Spinal cord (tissue), 10 donors: ENCODE data around the gene KCNJ6. TPM values are rescaled to one million over a fixed set of nuclear protein-coding genes. Genes with fewer than 3 reads are reported as not detected.

ENCODE experiments used
- DNase-seq, 6 donors: peaks; one replicate each; pipeline versions ENCODE4 v3.0.0 to v3.0.0-alpha.2; 2013 to 2015; ENCODE audit warnings: low spot score in 6 of 6, low read depth in 4 of 6
- H3K27ac ChIP-seq: one replicate; pipeline ENCODE4 v1.5.1; 2013; ENCODE audit warnings: low read depth, low read length, control low read depth
- H3K27me3 ChIP-seq: one replicate; pipeline ENCODE4 v1.6.1; 2013; ENCODE audit warnings: low read length; ENCODE audit not compliant: control insufficient read depth, insufficient read depth
- H3K36me3 ChIP-seq: one replicate; pipeline ENCODE4 v1.6.1; 2013; ENCODE audit warnings: low read length; ENCODE audit not compliant: control insufficient read depth, insufficient read depth
- H3K4me1 ChIP-seq: one replicate; pipeline ENCODE4 v1.6.1; 2013; ENCODE audit warnings: low read length; ENCODE audit not compliant: control insufficient read depth, insufficient read depth
- H3K4me3 ChIP-seq: one replicate; pipeline ENCODE4 v1.5.1; 2013; ENCODE audit warnings: low read depth, low read length, control low read depth
- H3K9me3 ChIP-seq: one replicate; pipeline ENCODE4 v1.6.1; 2013; ENCODE audit warnings: low read length; ENCODE audit not compliant: control insufficient read depth, insufficient read depth
- WGBS: methylation state at CpG from one replicate; pipeline ENCODE4 v1.1.5; 2013; ENCODE audit warnings: missing lambda C conversion rate; ENCODE audit not compliant: insufficient coverage; 5-methylcytosine and 5-hydroxymethylcytosine counted together
- polyA plus RNA-seq, 2 donors: library from polyadenylated mRNA; unstranded; fragments of 120-200 nt; gene quantifications; one replicate each; pipeline ENCODE4 v1.2.1, GENCODE V29; 2013; ENCODE audit not compliant: insufficient read length in 2 of 2
- total RNA-seq, 2 donors: library from RNA; depleted of rRNA in 1 of 2; stranded (reverse); fragments of 120-200 nt in 1 of 2; fragments of >200 nt in 1 of 2; gene quantifications; one replicate each; pipeline versions ENCODE4 v1.2.3 to v1.2.4, GENCODE V29; 2013 to 2014
- donor health status: healthy.

Gene KCNJ6
- total and polyA plus RNA-seq, 4 donors, result 4.1 to 8.7 (median 4.8) TPM

DNA sequence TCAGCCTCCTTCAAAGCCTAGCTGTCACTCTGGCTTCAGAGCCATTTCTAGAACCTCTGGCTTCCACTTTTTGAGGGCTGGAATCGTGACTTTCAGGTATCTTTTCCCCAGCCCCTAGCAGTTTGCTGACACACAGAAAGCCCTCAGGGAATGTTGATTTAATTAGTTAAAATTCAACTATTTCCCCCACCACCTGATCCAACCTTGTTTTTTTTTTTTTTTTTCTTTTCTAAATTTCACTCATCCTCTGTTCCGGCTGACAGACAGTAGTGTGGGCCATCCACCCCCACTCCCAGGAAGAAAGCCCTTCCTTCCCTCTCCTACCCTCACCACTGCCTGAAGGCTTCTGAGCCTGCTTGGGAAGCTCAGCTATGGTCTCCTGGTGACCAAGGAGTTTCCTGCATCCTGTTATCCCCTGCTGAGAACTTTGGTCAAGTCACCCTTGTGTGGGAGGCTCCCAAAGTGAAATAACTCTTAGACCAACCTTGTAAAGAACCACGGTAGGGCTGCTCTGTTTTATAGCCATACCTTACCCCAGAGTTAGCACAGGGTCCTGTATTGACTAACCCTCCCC, 29.4 kb downstream of the KCNJ6 start:
- no peaks in the 10 kb centered on the region for H3K27me3 ChIP-seq
- H3K27ac ChIP-seq, result no peak overlapping the region
- no peaks in the 10 kb centered on the region for H3K9me3 ChIP-seq
- H3K4me3 ChIP-seq, result no peak overlapping the region
- WGBS, result 88% methylated on average over 3 of the region's 3 CpGs
- DNase-seq, result no peak
- H3K36me3 ChIP-seq, result no peaks in the 10 kb centered on the region
- H3K4me1 ChIP-seq, result no peaks in the 10 kb centered on the region

DNA sequence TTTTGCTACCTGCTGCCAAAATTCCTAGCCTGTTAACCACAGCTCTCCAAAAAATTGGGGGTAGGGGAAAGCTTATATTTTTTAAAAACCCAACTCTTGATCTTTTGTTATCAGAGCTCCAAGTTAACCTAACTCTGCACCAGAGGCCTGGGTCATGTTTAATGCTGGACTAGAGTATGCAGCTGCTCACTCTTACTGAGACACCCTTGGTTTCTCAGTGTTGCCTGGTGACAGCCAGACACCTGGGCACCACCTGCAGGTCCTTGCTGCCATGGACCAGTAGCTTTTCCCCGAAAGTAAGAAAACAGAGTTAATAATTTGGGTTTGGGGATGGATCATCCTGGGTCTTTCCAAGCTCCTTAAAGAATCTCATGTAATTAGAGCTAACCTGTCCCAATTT, 30.1 kb downstream of the KCNJ6 start:
- no peak overlapping the region for H3K4me3 ChIP-seq
- H3K27ac ChIP-seq, result no peak overlapping the region
- H3K9me3 ChIP-seq, result no peaks in the 10 kb centered on the region
- H3K36me3 ChIP-seq, result no peaks in the 10 kb centered on the region
- no CpG with 5 or more reads among the region's 1 CpG for WGBS
- H3K4me1 ChIP-seq, result no peaks in the 10 kb centered on the region
- no peak for DNase-seq
- no peaks in the 10 kb centered on the region for H3K27me3 ChIP-seq

DNA sequence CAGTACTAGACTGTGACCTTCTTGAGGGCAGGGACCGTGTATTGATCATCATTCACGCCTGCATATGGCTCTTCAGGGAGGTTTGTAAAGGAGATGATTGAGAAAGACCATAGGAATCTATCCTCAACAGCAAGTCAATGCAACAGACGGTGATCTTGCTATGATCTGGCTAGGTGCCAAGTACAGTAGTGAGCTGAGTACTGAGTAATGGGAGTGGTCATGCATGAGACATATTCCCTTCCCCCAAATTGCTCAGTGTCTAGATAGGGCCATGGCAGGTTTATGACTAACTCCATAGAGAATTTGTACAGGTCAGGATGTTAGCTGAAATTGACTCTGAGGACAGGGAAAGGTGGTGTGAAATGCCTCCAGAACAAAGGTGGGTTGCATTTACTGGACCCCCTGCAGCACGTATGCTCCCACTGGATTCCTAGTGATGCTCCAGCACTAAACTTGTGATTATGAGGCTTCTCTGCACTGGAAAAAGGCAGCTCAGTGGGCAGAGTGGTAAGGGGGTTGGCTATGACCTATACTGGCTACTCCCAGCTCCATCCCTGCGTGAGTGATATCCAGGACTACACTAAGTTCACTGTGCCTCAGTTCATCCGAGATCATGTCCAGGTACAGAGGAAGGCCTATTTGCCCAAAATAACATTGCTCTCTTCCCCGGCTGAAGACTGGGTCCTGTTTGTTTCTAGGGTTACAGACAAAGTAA, 37.2 kb downstream of the KCNJ6 start:
- no peaks in the 10 kb centered on the region for H3K9me3 ChIP-seq
- peaks cover 7% of the 10 kb centered on the region for H3K4me1 ChIP-seq
- DNase-seq, result peak in 1 of 6 donors; percentile 50
- no peak overlapping the region for H3K4me3 ChIP-seq
- H3K27ac ChIP-seq, result no peak overlapping the region
- WGBS, result 75% methylated on average over 4 of the region's 7 CpGs
- H3K27me3 ChIP-seq, result no peaks in the 10 kb centered on the region
- no peaks in the 10 kb centered on the region for H3K36me3 ChIP-seq

DNA sequence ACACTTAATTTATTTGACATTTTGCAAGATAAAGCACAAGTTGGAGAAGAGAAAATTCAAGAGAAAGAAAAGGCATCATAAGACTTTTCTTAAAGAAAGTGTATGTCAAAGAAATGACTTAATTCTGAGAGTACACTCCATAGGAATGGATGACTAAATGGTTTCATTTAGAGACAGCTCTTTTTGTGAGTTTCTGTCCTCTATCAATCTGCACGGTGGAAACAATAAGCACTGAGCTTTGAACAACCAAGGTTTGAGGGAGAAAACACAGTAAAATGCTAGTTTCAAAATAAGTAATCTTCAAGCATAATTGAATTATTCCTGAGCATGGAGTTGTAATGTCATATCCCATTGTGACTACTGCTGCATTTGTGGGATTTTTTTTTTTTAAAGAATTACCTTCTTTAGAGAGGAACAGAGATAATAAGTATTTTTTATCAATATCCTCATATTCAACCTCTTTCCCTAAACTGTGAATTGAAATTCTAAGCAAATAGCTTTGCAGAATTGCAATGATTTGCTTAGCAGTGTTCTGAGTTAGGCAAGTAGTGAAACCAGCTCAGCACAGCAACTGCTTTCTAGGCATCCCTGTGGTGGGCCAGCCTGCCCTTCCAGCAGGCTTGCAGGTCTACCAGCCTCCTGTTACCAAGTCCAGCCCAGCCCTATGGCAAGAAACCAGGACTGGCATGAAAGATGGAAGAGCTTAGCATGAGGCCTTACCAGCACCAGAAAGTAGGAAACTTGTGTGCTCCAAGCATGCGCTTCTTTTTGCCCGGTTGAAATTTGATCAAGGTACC, 38.2 kb downstream of the KCNJ6 start:
- Histone ChIP-seq H3K4me1 (peaks cover 7% of the 10 kb centered on the region), H3K4me3 (no peak overlapping the region), H3K9me3 (no peaks in the 10 kb centered on the region), H3K36me3 (no peaks in the 10 kb centered on the region), H3K27me3 (no peaks in the 10 kb centered on the region), H3K27ac (no peak overlapping the region)
- no peak for DNase-seq
- WGBS, result no CpG with 5 or more reads among the region's 3 CpGs

GRCh38 chr21:37877171-37877570, 39.1 kb downstream of the KCNJ6 start:
- DNase-seq, result peak in 1 of 6 donors; percentile 38
- H3K36me3 ChIP-seq, result no peaks in the 10 kb centered on the region
- peaks cover 7% of the 10 kb centered on the region for H3K4me1 ChIP-seq
- no peak overlapping the region for H3K4me3 ChIP-seq
- no peaks in the 10 kb centered on the region for H3K27me3 ChIP-seq
- no CpG with 5 or more reads among the region's 1 CpG for WGBS
- no peak overlapping the region for H3K27ac ChIP-seq
- no peaks in the 10 kb centered on the region for H3K9me3 ChIP-seq

GRCh38 chr21:37876561-37876960, 39.7 kb downstream of the KCNJ6 start:
- WGBS, result no CpG with 5 or more reads among the region's 1 CpG
- H3K27ac ChIP-seq, result no peak overlapping the region
- DNase-seq, result no peak

GRCh38 chr21:37874904-37875780, 41.1 kb downstream of the KCNJ6 start:
- WGBS, result 43% methylated on average over 6 of the region's 10 CpGs
- Histone ChIP-seq H3K4me3 (no peak overlapping the region), H3K4me1 (peaks cover 7% of the 10 kb centered on the region), H3K36me3 (no peaks in the 10 kb centered on the region), H3K27me3 (no peaks in the 10 kb centered on the region), H3K27ac (no peak overlapping the region), H3K9me3 (no peaks in the 10 kb centered on the region)
- DNase-seq, result no peak

More at GRCh38 chr21:37876561-37876960, 39.7 kb downstream of the KCNJ6 start:
- no peaks in the 10 kb centered on the region for H3K27me3 ChIP-seq
- no peaks in the 10 kb centered on the region for H3K9me3 ChIP-seq
- H3K4me1 ChIP-seq, result peaks cover 7% of the 10 kb centered on the region
- H3K4me3 ChIP-seq, result no peak overlapping the region
- H3K36me3 ChIP-seq, result no peaks in the 10 kb centered on the region

- no peaks in the 10 kb centered on the region for H3K27me3 ChIP-seq
- no peak overlapping the region for H3K27ac ChIP-seq
- WGBS, result 52% methylated on average over 3 of the region's 3 CpGs
- H3K36me3 ChIP-seq, result no peaks in the 10 kb centered on the region
- DNase-seq, result no peak
- no peaks in the 10 kb centered on the region for H3K9me3 ChIP-seq
- peaks cover 7% of the 10 kb centered on the region for H3K4me1 ChIP-seq
- no peak overlapping the region for H3K4me3 ChIP-seq
These were observed 41.8 kb downstream of the KCNJ6 start for GRCh38 chr21:37874481-37874880.

- no peak for DNase-seq
- Histone ChIP-seq H3K4me1 (peaks cover 7% of the 10 kb centered on the region), H3K36me3 (no peaks in the 10 kb centered on the region), H3K9me3 (no peaks in the 10 kb centered on the region), H3K4me3 (no peak overlapping the region), H3K27ac (no peak overlapping the region), H3K27me3 (no peaks in the 10 kb centered on the region)
- 55% methylated on average over 3 of the region's 3 CpGs for WGBS
These were observed 42.6 kb downstream of the KCNJ6 start for GRCh38 chr21:37873655-37874054.
